Esophagus muscularis mucosa (tissue), 4 donors: ENCODE results near the gene TMEM263. TPM values are rescaled to one million over a fixed set of nuclear protein-coding genes. Genes with fewer than 3 reads are reported as not detected.

Experiments
- DNase-seq: peaks from one replicate; pipeline ENCODE4 v3.0.0-alpha.2; 2017; ENCODE audit errors: extremely low spot score
- H3K27ac ChIP-seq, 4 donors: fragments of 200-600 bp; sonication (generic); replicated peaks in 1 of 4; 1 replicate in 3 of 4; 2 replicates in 1 of 4; pipeline ENCODE4 v1.5.1; 2016 to 2019; ENCODE audit warnings: mild to moderate bottlenecking in 1 of 4
- H3K27me3 ChIP-seq, 4 donors: fragments of 200-600 bp; sonication (generic); one replicate each; pipeline versions ENCODE4 v1.5.1 to v1.6.0; 2016 to 2019
- H3K36me3 ChIP-seq, 4 donors: fragments of 200-600 bp; sonication (generic); one replicate each; pipeline ENCODE4 v1.5.1; 2016 to 2019
- H3K4me1 ChIP-seq, 4 donors: fragments of 200-600 bp; sonication (generic); one replicate each; pipeline ENCODE4 v1.5.1; 2016 to 2019
- H3K4me3 ChIP-seq, 4 donors: fragments of 200-600 bp; sonication (generic); 1 replicate in 2 of 4; 2 replicates in 2 of 4; pipeline ENCODE4 v1.5.1; 2016 to 2019; ENCODE audit warnings: mild to moderate bottlenecking in 4 of 4, moderate library complexity in 1 of 4
- H3K9me3 ChIP-seq, 4 donors: fragments of 200-600 bp; sonication (generic); 1 replicate in 3 of 4; 2 replicates in 1 of 4; pipeline ENCODE4 v1.5.1; 2016 to 2019
- EP300 ChIP-seq: sonication (generic); formaldehyde crosslinking; IDR thresholded peaks from one replicate; pipeline ENCODE4 v1.6.1; 2017; ENCODE audit warnings: antibody characterized with exemption
- POLR2A ChIP-seq: fragments of 450-650 bp; IDR thresholded peaks from one replicate; pipeline ENCODE4 v1.6.1; 2017; ENCODE audit warnings: antibody characterized with exemption, moderate library complexity, mild to moderate bottlenecking, low read depth
- POLR2AphosphoS5 ChIP-seq, 2 donors: sonication (generic); formaldehyde crosslinking; IDR thresholded peaks; one replicate each; pipeline ENCODE4 v1.6.1; 2017; ENCODE audit warnings: antibody characterized with exemption in 2 of 2
- whole genome bisulfite sequencing: methylation state at CpG from one replicate; pipeline ENCODE4 v1.1.5; 2018; 5-methylcytosine and 5-hydroxymethylcytosine counted together
- intact Hi-C: fragments of 100-400 bp; cut with DNase I; formaldehyde crosslinking; loops from one replicate; pipeline ENCODE4 v1.15.1; 2023
- total RNA-seq, 4 donors: library from RNA; depleted of rRNA; stranded (reverse); fragments of >200 nt; gene quantifications; one replicate each; pipeline versions ENCODE4 v1.1.0 to v1.2.1, GENCODE V29; 2016
- TF ChIP-seq, protein P1 (sequence below), 3 experiments: fragments of 200-600 bp in 2 of 3; fragments of 450-650 bp in 1 of 3; sonication (generic) in 2 of 3; IDR thresholded peaks; one replicate each; pipeline ENCODE4 v1.5.1; 2017 to 2019; ENCODE audit warnings: antibody characterized with exemption in 3 of 3, mild to moderate bottlenecking in 2 of 3, moderate library complexity in 1 of 3

The TMEM263 gene
- total RNA-seq, 4 donors from 2014 or later: 31.1 to 39.9 (median 34.5) TPM

GRCh38 chr12:106984588-106985137 lies 29.0 kb downstream of the TMEM263 start:
- peaks cover 34 to 81% (median 71%) of the 10 kb centered on the region in 4 donors for H3K4me1 ChIP-seq
- H3K36me3 ChIP-seq: peaks cover 0 to 14% (median 6%) of the 10 kb centered on the region in 4 donors
- no peaks in the 10 kb centered on the region for H3K27me3 ChIP-seq
- no peak overlapping the region for H3K27ac ChIP-seq
- no peak overlapping the region for H3K4me3 ChIP-seq
- H3K9me3 ChIP-seq: no peaks in the 10 kb centered on the region
- no peak for TF ChIP-seq POLR2AphosphoS5 (IDR thresholded peaks at IDR 0.05)
- TF ChIP-seq POLR2A: no peak
- no peak for TF ChIP-seq EP300
- intact Hi-C loops: loop anchor here (5.0 kb wide), 1 partner anchor 43 kb away; no protein-coding TSS in a partner anchor
- WGBS: 94% methylated on average over 6 of the region's 6 CpGs
- no peak for DNase-seq

DNA sequence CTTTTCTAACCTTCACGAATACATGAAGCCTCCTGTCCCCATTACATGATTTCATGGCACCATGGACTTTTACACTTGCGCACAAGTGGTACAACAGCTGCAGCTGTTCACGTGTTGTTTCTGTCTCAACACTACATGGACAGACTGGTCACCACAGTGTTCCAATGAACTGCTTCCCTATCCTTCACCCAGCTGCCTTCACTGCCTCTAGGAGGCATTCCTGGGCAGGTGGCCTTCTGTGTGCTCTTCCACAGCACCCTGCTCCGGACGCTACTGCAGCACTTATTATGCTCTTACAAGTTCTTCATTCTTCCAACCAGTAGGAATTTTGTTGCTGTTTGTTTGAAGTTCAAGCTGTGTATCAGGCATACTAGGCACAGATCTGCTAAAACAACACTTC lies 29.8 kb downstream of the TMEM263 start:
- WGBS: 73% methylated on average over 5 of the region's 5 CpGs
- DNase-seq: no peak
- TF ChIP-seq, protein P1, sequence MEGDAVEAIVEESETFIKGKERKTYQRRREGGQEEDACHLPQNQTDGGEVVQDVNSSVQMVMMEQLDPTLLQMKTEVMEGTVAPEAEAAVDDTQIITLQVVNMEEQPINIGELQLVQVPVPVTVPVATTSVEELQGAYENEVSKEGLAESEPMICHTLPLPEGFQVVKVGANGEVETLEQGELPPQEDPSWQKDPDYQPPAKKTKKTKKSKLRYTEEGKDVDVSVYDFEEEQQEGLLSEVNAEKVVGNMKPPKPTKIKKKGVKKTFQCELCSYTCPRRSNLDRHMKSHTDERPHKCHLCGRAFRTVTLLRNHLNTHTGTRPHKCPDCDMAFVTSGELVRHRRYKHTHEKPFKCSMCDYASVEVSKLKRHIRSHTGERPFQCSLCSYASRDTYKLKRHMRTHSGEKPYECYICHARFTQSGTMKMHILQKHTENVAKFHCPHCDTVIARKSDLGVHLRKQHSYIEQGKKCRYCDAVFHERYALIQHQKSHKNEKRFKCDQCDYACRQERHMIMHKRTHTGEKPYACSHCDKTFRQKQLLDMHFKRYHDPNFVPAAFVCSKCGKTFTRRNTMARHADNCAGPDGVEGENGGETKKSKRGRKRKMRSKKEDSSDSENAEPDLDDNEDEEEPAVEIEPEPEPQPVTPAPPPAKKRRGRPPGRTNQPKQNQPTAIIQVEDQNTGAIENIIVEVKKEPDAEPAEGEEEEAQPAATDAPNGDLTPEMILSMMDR (IDR thresholded peaks at IDR 0.05): no peak
- TF ChIP-seq POLR2AphosphoS5 (IDR thresholded peaks at IDR 0.05): peak in 1 of 2 donors; percentile 44
- Histone ChIP-seq H3K27ac (peak overlapping the region; percentile 85 to 93 (median 93)), H3K4me3 (peak overlapping the region; percentile 60 to 76 (median 70)), H3K4me1 (peaks cover 32 to 74% (median 68%) of the 10 kb centered on the region in 4 donors), H3K27me3 (no peaks in the 10 kb centered on the region), H3K9me3 (no peaks in the 10 kb centered on the region), H3K36me3 (peaks cover 0 to 14% (median 6%) of the 10 kb centered on the region in 4 donors)
- intact Hi-C loops: loop anchor here (5.0 kb wide), 1 partner anchor 42 kb away; no protein-coding TSS in a partner anchor

DNA sequence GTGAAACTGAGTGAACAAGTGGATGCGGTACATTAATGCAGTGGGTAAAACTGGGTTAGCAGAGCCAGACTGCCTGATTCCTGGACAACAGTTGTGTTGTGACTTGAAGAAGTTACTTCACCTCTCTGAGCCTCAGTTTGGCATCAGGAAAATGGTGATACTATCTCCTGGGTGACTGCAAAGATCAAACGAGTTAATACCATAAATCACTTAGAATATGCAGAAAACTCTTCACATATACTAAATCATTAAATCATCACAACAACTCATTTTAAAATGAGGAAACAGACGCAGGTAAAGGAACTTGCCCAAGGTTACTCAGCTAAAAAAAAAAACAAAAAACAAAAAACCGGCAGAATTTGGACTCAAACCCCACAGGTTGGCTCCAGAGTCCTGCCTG lies 30.4 kb downstream of the TMEM263 start:
- peak overlapping the region; percentile 60 to 76 (median 70) for H3K4me3 ChIP-seq
- intact Hi-C loops: loop anchor here (5.0 kb wide), 1 partner anchor 41 kb away; no protein-coding TSS in a partner anchor
- peaks cover 26 to 67% (median 61%) of the 10 kb centered on the region in 4 donors for H3K4me1 ChIP-seq
- TF ChIP-seq EP300 (no peak), POLR2AphosphoS5 (IDR thresholded peaks at IDR 0.05) (no peak), POLR2A (no peak)
- TF ChIP-seq, protein P1 (IDR thresholded peaks at IDR 0.05): no peak
- H3K36me3 ChIP-seq: peaks cover 0 to 14% (median 6%) of the 10 kb centered on the region in 4 donors
- no peaks in the 10 kb centered on the region for H3K9me3 ChIP-seq
- peak overlapping the region; percentile 85 to 93 (median 93) for H3K27ac ChIP-seq
- DNase-seq: no peak
- no peaks in the 10 kb centered on the region for H3K27me3 ChIP-seq
- 19% methylated on average over 4 of the region's 4 CpGs for WGBS

DNA sequence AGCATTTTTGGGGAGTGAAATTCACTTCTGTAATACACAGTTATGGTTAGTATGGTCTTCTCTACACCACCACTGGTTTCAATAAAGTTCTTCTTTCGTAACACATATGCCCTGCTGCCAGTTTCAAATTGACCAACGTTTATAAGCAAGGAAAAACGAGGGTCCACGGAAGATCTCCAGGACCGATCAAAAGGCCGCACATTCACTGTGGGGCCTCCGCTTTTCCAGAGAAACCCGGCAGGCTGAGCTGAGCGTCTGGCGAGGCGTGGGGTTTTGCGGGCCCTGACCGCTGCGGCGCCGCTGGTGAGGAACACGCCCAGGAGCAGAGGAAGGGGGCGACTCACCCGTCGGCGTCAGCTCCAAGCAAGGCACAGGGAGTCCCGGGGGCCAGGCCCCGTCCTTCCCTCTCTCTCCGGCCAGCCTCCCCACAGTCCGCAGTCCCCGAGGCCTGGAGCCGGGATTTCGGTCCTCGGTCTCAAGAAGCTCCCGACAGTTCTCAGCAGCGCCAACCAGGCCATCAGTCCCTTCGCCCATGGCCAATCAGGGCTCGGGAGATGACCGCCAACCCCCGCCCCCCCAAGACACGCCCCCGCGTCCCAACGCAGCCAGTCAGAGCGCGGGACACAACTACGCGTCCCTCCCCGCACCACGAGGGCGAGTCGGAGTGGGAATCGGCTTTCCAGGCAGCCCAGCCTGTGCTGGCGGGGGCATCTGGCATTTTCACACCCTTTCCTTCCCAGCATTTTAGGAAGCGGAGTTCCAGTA lies 31.1 kb downstream of the TMEM263 start, which contains the start of gene MTERF2:
Gene MTERF2, minus strand, starts transcription at position 522 of the 765 bp plus-strand sequence. CDS start 8,432 bp downstream, outside the sequence.
- H3K9me3 ChIP-seq: no peaks in the 10 kb centered on the region
- TF ChIP-seq, protein P1 (IDR thresholded peaks at IDR 0.05): no peak
- TF ChIP-seq POLR2AphosphoS5 (IDR thresholded peaks at IDR 0.05): peak; percentile 91 to 95
- intact Hi-C loops: loop anchor here (1.0 to 5.0 kb wide), 3 partner anchors 31 to 107 kb away; no protein-coding TSS in a partner anchor
- H3K27ac ChIP-seq: peak within 1 kb of the TSS; percentile 85 to 93 (median 93)
- peak within 1 kb of the TSS; percentile 60 to 76 (median 70) for H3K4me3 ChIP-seq
- WGBS: 0% methylated on average over 17 of the region's 50 CpGs
- peak; percentile 99 for DNase-seq
- H3K27me3 ChIP-seq: no peaks in the 10 kb centered on the region
- H3K4me1 ChIP-seq: peaks cover 21 to 60% (median 55%) of the 10 kb centered on the region in 4 donors
- H3K36me3 ChIP-seq: peaks cover 0 to 14% (median 6%) of the 10 kb centered on the region in 4 donors

GRCh38 chr12:106987846-106988245 lies 32.1 kb downstream of the TMEM263 start:
- H3K27ac ChIP-seq: peak overlapping the region; percentile 85 to 93 (median 93)
- peaks cover 0 to 14% (median 9%) of the 10 kb centered on the region in 4 donors for H3K36me3 ChIP-seq
- H3K27me3 ChIP-seq: no peaks in the 10 kb centered on the region
- peaks cover 21 to 54% (median 50%) of the 10 kb centered on the region in 4 donors for H3K4me1 ChIP-seq
- intact Hi-C loops: loop anchor here (1.0 to 5.0 kb wide), 3 partner anchors 32 to 106 kb away; no protein-coding TSS in a partner anchor
- no peaks in the 10 kb centered on the region for H3K9me3 ChIP-seq
- DNase-seq: no peak
- H3K4me3 ChIP-seq: peak overlapping the region in 3 of 4 donors; percentile 60 to 76 (median 70)
- no peak for TF ChIP-seq EP300
- TF ChIP-seq, protein P1 (IDR thresholded peaks at IDR 0.05): no peak
- no peak for TF ChIP-seq POLR2AphosphoS5 (IDR thresholded peaks at IDR 0.05)
- no peak for TF ChIP-seq POLR2A
- 78% methylated on average over 2 of the region's 6 CpGs for WGBS
